NT2/D1 (cell line): ENCODE results near the gene MOGAT3.

Source experiments
- YY1 ChIP-seq: IDR thresholded peaks from 2 replicates; pipeline ENCODE4 v1.6.1; 2011; ENCODE audit not compliant: insufficient read length, insufficient read depth
- ZNF274 ChIP-seq: IDR thresholded peaks from 2 replicates; pipeline ENCODE4 v1.6.1; 2011; ENCODE audit warnings: mild to moderate bottlenecking, low read depth, low read length

- no peak for TF ChIP-seq YY1
- TF ChIP-seq ZNF274: no peak
These were observed 16.1 kb upstream of the MOGAT3 start for GRCh38 chr7:101216860-101217387.
